Measurements from ENCODE around the gene SLC22A1.

The SLC22A1 gene

DNA sequence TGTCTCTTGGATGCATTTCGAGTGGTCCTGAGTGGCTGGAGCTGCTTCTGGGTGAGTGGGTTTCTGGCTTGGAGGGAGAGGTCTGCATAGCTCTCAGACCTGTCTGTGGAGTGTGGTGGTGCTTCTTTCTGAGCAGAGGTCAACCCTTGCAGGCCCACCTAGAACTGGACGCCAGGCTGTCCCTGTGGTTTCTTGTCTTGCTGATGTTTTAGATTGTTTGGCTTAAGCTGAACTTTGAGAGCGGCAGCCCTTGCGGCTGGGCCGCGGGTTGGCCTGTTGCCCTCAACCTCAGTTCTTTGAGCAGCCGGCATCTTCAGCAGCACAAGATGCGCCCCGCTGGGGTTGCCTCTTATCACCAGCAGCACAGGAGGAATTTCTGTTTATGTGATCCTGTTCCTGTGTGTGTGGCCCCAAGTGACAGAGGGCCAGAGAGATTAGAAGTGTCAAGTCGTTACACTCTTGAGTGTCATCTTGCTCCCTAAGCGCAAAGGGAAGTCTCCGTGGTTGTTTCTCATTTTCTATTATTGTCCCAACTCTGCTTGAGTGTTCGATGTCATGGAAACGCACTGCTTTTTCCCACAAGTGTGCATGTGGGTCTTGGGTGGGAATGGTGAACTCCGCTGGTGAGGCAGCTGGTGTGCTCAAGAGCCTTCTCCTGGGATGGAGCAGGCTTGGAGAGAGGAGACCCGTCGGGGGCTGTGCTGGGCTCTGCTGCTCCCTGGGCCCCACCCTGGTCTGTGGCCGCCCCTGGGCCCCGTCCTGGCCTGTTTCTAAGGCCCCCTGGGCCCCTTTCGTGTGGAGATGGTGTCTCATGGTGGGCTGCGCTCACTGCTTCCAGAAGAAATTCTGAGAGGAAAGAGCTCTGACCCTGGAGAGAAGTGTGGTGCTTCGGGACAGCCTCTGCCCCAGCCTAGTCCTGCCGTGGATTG lies 20.1 kb upstream of the SLC22A1 start:
- Histone ChIP-seq H3K9me3 (ENCODE audit: control insufficient read depth, insufficient read depth, low read depth, low read length) (no peaks in the 10 kb centered on the region), H3K4me3 (ENCODE audit: low read depth, low read length) (no peak overlapping the region), H3K27ac (ENCODE audit: extremely low read depth, low read depth, low read length) (no peak overlapping the region), H3K36me3 (ENCODE audit: control insufficient read depth in 2 of 2, insufficient read depth in 1 of 2, low read length in 2 of 2) (peaks cover 0 to 81% of the 10 kb centered on the region in 2 experiments; a peak in 2 of 3 replicates), H3K4me1 (ENCODE audit: control insufficient read depth, insufficient read depth, low read length) (no peaks in the 10 kb centered on the region)
- CTCF ChIA-PET, result interaction anchor here (0.6 to 2.0 kb wide), 3 partner anchors 40 to 354 kb away, joined by 3 to 7 read pairs (median 4); no protein-coding TSS in a partner anchor
- POLR2A ChIA-PET, result no interaction called here
- TF ChIP-seq ZNF366 (tag by site-specific recombination; conservative IDR thresholded peaks at IDR 0.05) (no peak), ZNF560 (tag by site-specific recombination; IDR thresholded peaks at IDR 0.05; ENCODE audit: borderline replicate concordance) (no peak), ZNF555 (tag by site-specific recombination; conservative IDR thresholded peaks at IDR 0.05) (no peak), ZNF112 (tag by site-specific recombination; IDR thresholded peaks at IDR 0.05) (no peak)

DNA sequence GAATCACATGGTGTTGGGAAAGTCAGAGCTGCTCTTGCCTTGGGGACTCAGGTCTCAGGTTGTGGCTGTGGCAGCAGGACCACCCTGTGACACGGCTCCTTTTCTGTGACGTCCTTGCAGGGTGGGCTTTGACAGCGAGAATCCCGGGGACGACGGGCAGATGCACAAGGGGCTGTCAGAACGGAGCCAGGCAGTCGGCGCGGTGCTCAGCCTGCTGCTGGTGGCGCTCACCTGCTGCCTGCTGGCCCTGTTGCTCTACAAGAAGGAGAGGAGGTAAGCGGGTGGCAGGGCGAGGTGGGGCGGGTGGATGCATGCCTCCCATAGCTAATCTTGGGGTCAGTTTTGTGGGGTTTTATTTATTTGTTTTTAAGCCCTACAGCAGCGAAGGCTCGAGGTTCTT lies 19.2 kb upstream of the SLC22A1 start:
- H3K27ac ChIP-seq (ENCODE audit: extremely low read depth, low read depth, low read length), result no peak overlapping the region
- ChIA-PET CTCF (interaction anchor here (0.6 to 2.0 kb wide), 5 partner anchors 11 to 354 kb away, joined by 3 to 7 read pairs (median 3); no protein-coding TSS in a partner anchor), POLR2A (no interaction called here)
- TF ChIP-seq, protein P1, sequence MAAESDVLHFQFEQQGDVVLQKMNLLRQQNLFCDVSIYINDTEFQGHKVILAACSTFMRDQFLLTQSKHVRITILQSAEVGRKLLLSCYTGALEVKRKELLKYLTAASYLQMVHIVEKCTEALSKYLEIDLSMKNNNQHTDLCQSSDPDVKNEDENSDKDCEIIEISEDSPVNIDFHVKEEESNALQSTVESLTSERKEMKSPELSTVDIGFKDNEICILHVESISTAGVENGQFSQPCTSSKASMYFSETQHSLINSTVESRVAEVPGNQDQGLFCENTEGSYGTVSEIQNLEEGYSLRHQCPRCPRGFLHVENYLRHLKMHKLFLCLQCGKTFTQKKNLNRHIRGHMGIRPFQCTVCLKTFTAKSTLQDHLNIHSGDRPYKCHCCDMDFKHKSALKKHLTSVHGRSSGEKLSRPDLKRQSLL (tag by site-specific recombination; IDR thresholded peaks at IDR 0.05), result no peak
- TF ChIP-seq, protein P2, sequence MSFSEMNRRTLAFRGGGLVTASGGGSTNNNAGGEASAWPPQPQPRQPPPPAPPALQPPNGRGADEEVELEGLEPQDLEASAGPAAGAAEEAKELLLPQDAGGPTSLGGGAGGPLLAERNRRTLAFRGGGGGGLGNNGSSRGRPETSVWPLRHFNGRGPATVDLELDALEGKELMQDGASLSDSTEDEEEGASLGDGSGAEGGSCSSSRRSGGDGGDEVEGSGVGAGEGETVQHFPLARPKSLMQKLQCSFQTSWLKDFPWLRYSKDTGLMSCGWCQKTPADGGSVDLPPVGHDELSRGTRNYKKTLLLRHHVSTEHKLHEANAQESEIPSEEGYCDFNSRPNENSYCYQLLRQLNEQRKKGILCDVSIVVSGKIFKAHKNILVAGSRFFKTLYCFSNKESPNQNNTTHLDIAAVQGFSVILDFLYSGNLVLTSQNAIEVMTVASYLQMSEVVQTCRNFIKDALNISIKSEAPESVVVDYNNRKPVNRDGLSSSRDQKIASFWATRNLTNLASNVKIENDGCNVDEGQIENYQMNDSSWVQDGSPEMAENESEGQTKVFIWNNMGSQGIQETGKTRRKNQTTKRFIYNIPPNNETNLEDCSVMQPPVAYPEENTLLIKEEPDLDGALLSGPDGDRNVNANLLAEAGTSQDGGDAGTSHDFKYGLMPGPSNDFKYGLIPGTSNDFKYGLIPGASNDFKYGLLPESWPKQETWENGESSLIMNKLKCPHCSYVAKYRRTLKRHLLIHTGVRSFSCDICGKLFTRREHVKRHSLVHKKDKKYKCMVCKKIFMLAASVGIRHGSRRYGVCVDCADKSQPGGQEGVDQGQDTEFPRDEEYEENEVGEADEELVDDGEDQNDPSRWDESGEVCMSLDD (tag by site-specific recombination; IDR thresholded peaks at IDR 0.05), result no peak
- TF ChIP-seq MYNN (tag by site-specific recombination; IDR thresholded peaks at IDR 0.05; ENCODE audit: borderline replicate concordance) (no peak), ZNF302 (tag by site-specific recombination; IDR thresholded peaks at IDR 0.05; ENCODE audit: low read depth) (no peak), ZNF660 (tag by site-specific recombination; IDR thresholded peaks at IDR 0.05) (no peak), KLF10 (tag by site-specific recombination; IDR thresholded peaks at IDR 0.05) (no peak), ZNF629 (tag by site-specific recombination; IDR thresholded peaks at IDR 0.05) (no peak), ZBTB48 (tag by site-specific recombination; IDR thresholded peaks at IDR 0.05) (no peak), ZNF548 (tag by site-specific recombination; IDR thresholded peaks at IDR 0.05) (no peak), ZNF266 (tag by site-specific recombination; IDR thresholded peaks at IDR 0.05; ENCODE audit: low read depth) (no peak)
- TF ChIP-seq, protein P3, sequence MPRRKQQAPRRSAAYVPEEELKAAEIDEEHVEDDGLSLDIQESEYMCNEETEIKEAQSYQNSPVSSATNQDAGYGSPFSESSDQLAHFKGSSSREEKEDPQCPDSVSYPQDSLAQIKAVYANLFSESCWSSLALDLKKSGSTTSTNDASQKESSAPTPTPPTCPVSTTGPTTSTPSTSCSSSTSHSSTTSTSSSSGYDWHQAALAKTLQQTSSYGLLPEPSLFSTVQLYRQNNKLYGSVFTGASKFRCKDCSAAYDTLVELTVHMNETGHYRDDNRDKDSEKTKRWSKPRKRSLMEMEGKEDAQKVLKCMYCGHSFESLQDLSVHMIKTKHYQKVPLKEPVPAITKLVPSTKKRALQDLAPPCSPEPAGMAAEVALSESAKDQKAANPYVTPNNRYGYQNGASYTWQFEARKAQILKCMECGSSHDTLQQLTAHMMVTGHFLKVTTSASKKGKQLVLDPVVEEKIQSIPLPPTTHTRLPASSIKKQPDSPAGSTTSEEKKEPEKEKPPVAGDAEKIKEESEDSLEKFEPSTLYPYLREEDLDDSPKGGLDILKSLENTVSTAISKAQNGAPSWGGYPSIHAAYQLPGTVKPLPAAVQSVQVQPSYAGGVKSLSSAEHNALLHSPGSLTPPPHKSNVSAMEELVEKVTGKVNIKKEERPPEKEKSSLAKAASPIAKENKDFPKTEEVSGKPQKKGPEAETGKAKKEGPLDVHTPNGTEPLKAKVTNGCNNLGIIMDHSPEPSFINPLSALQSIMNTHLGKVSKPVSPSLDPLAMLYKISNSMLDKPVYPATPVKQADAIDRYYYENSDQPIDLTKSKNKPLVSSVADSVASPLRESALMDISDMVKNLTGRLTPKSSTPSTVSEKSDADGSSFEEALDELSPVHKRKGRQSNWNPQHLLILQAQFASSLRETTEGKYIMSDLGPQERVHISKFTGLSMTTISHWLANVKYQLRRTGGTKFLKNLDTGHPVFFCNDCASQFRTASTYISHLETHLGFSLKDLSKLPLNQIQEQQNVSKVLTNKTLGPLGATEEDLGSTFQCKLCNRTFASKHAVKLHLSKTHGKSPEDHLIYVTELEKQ (tag by site-specific recombination; IDR thresholded peaks at IDR 0.05; ENCODE audit: borderline replicate concordance), result no peak
- TF ChIP-seq, protein P4, sequence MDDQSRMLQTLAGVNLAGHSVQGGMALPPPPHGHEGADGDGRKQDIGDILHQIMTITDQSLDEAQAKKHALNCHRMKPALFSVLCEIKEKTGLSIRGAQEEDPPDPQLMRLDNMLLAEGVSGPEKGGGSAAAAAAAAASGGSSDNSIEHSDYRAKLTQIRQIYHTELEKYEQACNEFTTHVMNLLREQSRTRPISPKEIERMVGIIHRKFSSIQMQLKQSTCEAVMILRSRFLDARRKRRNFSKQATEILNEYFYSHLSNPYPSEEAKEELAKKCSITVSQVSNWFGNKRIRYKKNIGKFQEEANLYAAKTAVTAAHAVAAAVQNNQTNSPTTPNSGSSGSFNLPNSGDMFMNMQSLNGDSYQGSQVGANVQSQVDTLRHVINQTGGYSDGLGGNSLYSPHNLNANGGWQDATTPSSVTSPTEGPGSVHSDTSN (CRISPR knock-in tag; IDR thresholded peaks at IDR 0.05), result no peak
- TF ChIP-seq, protein P5, sequence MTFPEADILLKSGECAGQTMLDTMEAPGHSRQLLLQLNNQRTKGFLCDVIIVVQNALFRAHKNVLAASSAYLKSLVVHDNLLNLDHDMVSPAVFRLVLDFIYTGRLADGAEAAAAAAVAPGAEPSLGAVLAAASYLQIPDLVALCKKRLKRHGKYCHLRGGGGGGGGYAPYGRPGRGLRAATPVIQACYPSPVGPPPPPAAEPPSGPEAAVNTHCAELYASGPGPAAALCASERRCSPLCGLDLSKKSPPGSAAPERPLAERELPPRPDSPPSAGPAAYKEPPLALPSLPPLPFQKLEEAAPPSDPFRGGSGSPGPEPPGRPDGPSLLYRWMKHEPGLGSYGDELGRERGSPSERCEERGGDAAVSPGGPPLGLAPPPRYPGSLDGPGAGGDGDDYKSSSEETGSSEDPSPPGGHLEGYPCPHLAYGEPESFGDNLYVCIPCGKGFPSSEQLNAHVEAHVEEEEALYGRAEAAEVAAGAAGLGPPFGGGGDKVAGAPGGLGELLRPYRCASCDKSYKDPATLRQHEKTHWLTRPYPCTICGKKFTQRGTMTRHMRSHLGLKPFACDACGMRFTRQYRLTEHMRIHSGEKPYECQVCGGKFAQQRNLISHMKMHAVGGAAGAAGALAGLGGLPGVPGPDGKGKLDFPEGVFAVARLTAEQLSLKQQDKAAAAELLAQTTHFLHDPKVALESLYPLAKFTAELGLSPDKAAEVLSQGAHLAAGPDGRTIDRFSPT (tag by site-specific recombination; IDR thresholded peaks at IDR 0.05), result no peak
- TF ChIP-seq, protein P6, sequence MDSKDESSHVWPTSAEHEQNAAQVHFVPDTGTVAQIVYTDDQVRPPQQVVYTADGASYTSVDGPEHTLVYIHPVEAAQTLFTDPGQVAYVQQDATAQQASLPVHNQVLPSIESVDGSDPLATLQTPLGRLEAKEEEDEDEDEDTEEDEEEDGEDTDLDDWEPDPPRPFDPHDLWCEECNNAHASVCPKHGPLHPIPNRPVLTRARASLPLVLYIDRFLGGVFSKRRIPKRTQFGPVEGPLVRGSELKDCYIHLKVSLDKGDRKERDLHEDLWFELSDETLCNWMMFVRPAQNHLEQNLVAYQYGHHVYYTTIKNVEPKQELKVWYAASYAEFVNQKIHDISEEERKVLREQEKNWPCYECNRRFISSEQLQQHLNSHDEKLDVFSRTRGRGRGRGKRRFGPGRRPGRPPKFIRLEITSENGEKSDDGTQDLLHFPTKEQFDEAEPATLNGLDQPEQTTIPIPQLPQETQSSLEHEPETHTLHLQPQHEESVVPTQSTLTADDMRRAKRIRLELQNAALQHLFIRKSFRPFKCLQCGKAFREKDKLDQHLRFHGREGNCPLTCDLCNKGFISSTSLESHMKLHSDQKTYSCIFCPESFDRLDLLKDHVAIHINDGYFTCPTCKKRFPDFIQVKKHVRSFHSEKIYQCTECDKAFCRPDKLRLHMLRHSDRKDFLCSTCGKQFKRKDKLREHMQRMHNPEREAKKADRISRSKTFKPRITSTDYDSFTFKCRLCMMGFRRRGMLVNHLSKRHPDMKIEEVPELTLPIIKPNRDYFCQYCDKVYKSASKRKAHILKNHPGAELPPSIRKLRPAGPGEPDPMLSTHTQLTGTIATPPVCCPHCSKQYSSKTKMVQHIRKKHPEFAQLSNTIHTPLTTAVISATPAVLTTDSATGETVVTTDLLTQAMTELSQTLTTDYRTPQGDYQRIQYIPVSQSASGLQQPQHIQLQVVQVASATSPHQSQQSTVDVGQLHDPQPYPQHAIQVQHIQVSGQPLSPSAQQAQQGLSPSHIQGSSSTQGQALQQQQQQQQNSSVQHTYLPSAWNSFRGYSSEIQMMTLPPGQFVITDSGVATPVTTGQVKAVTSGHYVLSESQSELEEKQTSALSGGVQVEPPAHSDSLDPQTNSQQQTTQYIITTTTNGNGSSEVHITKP (tag by site-specific recombination; IDR thresholded peaks at IDR 0.05), result no peak
- no peaks in the 10 kb centered on the region for H3K9me3 ChIP-seq (ENCODE audit: control insufficient read depth, insufficient read depth, low read depth, low read length)
- no peak overlapping the region for H3K4me3 ChIP-seq (ENCODE audit: low read depth, low read length)
- peaks cover 0 to 81% of the 10 kb centered on the region in 2 experiments; a peak in 2 of 3 replicates for H3K36me3 ChIP-seq (ENCODE audit: control insufficient read depth in 2 of 2, insufficient read depth in 1 of 2, low read length in 2 of 2)
- H3K4me1 ChIP-seq (ENCODE audit: control insufficient read depth, insufficient read depth, low read length), result no peaks in the 10 kb centered on the region
